ENCODE data around the gene KRT71. TPM values are rescaled to one million over a fixed set of nuclear protein-coding genes. Genes with fewer than 3 reads are reported as not detected.

The KRT71 gene
- total RNA-seq, 3 donors from 2014 or later, result not detected

DNA sequence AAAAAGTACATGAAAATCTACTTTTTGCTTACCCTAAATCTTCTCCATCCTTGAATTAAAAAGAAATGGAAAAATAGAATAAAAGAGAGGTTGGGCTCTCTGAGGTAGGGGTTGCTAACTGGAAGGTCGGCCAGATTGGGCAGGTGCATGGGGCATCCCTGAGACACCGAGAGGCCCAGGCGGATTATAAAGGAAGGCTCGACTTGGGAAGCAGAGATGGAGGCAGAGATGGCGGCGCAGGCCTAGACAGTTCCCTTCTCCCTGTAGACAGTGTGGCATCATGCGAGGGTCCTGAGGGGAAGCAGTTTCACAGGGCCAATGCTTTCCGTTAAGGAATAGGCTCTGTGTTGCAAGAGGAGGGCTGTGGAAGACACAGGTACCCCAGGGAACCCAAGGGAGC is 24.4 kb upstream of the KRT71 start:
- Histone ChIP-seq H3K4me3 (no peak overlapping the region), H3K9me3 (no peaks in the 10 kb centered on the region), H3K4me1 (ENCODE audit: low read depth) (no peaks in the 10 kb centered on the region), H3K36me3 (ENCODE audit: low read depth) (no peaks in the 10 kb centered on the region)
- ATAC-seq, result no peak
- TF ChIP-seq, protein P1, sequence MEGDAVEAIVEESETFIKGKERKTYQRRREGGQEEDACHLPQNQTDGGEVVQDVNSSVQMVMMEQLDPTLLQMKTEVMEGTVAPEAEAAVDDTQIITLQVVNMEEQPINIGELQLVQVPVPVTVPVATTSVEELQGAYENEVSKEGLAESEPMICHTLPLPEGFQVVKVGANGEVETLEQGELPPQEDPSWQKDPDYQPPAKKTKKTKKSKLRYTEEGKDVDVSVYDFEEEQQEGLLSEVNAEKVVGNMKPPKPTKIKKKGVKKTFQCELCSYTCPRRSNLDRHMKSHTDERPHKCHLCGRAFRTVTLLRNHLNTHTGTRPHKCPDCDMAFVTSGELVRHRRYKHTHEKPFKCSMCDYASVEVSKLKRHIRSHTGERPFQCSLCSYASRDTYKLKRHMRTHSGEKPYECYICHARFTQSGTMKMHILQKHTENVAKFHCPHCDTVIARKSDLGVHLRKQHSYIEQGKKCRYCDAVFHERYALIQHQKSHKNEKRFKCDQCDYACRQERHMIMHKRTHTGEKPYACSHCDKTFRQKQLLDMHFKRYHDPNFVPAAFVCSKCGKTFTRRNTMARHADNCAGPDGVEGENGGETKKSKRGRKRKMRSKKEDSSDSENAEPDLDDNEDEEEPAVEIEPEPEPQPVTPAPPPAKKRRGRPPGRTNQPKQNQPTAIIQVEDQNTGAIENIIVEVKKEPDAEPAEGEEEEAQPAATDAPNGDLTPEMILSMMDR (IDR thresholded peaks at IDR 0.05), result no peak
- intact Hi-C loops (cut with DNase I, micrococcal nuclease), result no loop called here
- DNase-seq, result no peak

DNA sequence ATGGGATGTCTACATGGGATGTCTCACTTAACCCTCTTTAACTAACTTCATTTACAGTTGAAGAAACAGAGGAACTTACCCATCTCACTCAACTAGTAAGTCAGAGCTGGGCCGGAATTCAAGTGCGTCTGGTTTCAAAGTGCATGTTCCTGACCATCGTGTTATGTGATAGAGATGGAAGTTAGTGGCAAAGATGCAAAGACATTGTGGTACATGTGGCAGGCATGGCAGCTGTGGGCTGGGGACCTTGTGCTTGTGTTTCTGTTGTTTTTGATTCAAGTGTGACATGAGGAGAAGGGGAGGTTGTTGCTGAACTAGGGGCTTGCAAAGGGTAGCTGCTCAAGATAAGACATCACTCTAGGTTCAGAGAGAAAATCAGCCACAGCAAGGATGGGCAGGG is 23.0 kb upstream of the KRT71 start:
- DNase-seq, result no peak
- intact Hi-C loops (cut with DNase I, micrococcal nuclease), result no loop called here
- Histone ChIP-seq H3K36me3 (ENCODE audit: low read depth) (no peaks in the 10 kb centered on the region), H3K4me3 (no peak overlapping the region), H3K4me1 (ENCODE audit: low read depth) (no peaks in the 10 kb centered on the region), H3K9me3 (no peaks in the 10 kb centered on the region)
- no peak for ATAC-seq
- TF ChIP-seq, protein P1 (IDR thresholded peaks at IDR 0.05), result no peak

GRCh38 chr12:52575256-52575655 is 22.3 kb upstream of the KRT71 start:
- Histone ChIP-seq H3K4me3 (no peak overlapping the region), H3K9me3 (no peaks in the 10 kb centered on the region), H3K36me3 (ENCODE audit: low read depth) (no peaks in the 10 kb centered on the region), H3K4me1 (ENCODE audit: low read depth) (no peaks in the 10 kb centered on the region)
- ATAC-seq, result no peak
- TF ChIP-seq, protein P1 (IDR thresholded peaks at IDR 0.05), result no peak
- no peak for DNase-seq
- intact Hi-C loops (cut with DNase I, micrococcal nuclease), result no loop called here

GRCh38 chr12:52573743-52574142 is 20.8 kb upstream of the KRT71 start, which contains the start of gene KRT74:
Gene KRT74, minus strand, starts transcription at chr12:52573843. Its CDS starts 66 bp downstream, at chr12:52573777.
- TF ChIP-seq, protein P1 (IDR thresholded peaks at IDR 0.05), result no peak
- Histone ChIP-seq H3K9me3 (no peaks in the 10 kb centered on the region), H3K4me3 (no peak within 1 kb of the TSS), H3K4me1 (ENCODE audit: low read depth) (no peaks in the 10 kb centered on the region), H3K36me3 (ENCODE audit: low read depth) (no peaks in the 10 kb centered on the region)
- ATAC-seq (no peak), DNase-seq (no peak)
- intact Hi-C loops (cut with DNase I, micrococcal nuclease), result no loop called here

DNA sequence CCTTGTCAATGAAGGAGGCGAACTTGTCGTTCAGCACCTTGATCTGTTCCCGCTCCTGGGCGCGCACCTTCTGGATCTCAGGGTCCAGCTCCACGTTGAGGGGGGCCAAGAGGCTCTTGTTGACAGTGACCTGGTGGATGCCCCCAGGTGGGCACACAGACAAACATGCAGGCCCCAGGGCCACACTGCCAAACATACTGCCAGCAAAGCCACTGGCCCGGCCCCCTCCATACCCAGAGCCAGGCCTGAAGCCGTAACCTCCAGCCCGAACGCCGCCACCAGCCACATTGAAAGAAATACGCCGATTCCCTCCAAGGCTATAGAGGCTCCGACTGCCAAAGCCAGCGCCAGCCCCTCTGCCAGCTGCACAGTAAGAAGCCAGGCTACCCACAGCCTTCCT is 20.4 kb upstream of the KRT71 start:
- TF ChIP-seq, protein P1 (IDR thresholded peaks at IDR 0.05), result no peak
- DNase-seq, result no peak
- H3K4me1 ChIP-seq (ENCODE audit: low read depth), result no peaks in the 10 kb centered on the region
- no peaks in the 10 kb centered on the region for H3K9me3 ChIP-seq
- no peak overlapping the region for H3K4me3 ChIP-seq
- H3K36me3 ChIP-seq (ENCODE audit: low read depth), result no peaks in the 10 kb centered on the region
- intact Hi-C loops (cut with DNase I, micrococcal nuclease), result no loop called here
- ATAC-seq, result no peak

DNA sequence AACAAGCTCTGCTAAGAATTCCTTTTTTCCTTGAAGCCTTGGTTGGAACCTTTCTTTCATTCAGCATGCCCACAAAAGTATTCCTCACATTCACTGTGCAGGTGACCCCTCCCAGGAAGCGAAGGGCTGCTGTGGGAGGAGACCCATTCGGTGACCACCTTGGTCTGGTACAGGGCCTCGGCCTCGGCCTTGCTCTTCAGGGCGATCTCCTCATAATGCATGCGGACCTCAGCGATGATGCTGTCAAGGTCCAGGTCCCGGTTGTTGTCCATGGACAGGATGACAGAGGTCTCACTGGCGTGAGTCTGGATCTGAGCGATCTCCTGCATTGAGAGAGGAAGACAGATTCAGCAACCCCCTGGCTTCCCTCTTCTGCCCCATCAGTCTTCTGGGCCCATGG is 17.6 kb upstream of the KRT71 start:
- no peaks in the 10 kb centered on the region for H3K4me1 ChIP-seq (ENCODE audit: low read depth)
- ATAC-seq, result no peak

More for the DNA sequence above, 17.6 kb upstream of the KRT71 start:
- Histone ChIP-seq H3K36me3 (ENCODE audit: low read depth) (no peaks in the 10 kb centered on the region), H3K9me3 (no peaks in the 10 kb centered on the region), H3K4me3 (no peak overlapping the region)
- DNase-seq, result no peak
- intact Hi-C loops (cut with DNase I, micrococcal nuclease), result no loop called here
- TF ChIP-seq, protein P1 (IDR thresholded peaks at IDR 0.05), result no peak
